BJ (cell line): ENCODE measurements around the gene FLAD1. TPM values are rescaled to one million over a fixed set of nuclear protein-coding genes. Genes with fewer than 3 reads are reported as not detected.
A peak's percentile ranks its signal among the peaks of the same experiment; 100 is the strongest.

Source experiments
- CTCF ChIA-PET: fragments of 350-600 bp; formaldehyde crosslinking; extraction: SDS; loops from one replicate; lab custom pipeline; 2021; ENCODE audit warnings: antibody characterized with exemption, inconsistent platforms; lab: Yijun Ruan, JAX
- POLR2A ChIA-PET: fragments of 300-600 bp; sonication (Branson Sonifier 250); formaldehyde crosslinking; extraction: SDS; loops from one replicate; lab custom pipeline; 2021; ENCODE audit warnings: antibody characterized with exemption; lab: Charles Lee
- DNase-seq: peaks from one replicate; pipeline ENCODE4 v3.0.0-alpha.2; 2011; ENCODE audit warnings: low read depth
- H3K27me3 ChIP-seq: 2 replicates; pipeline ENCODE4 v1.6.0; 2011; ENCODE audit warnings: low read length; ENCODE audit not compliant: control insufficient read depth, insufficient read depth
- H3K36me3 ChIP-seq: 2 replicates; pipeline ENCODE4 v1.5.1; 2011; ENCODE audit warnings: low read length; ENCODE audit not compliant: control insufficient read depth, insufficient read depth
- H3K4me3 ChIP-seq: 2 replicates; pipeline ENCODE4 v1.5.1; 2011; ENCODE audit warnings: low read depth, mild to moderate bottlenecking, control low read depth, low read length
- polyA plus RNA-seq: library from polyadenylated mRNA; depleted of rRNA; stranded (reverse); fragments of >200 nt; gene quantifications from 2 replicates; pipeline ENCODE4 v1.2.3, GENCODE V29; 2011
- TF ChIP-seq, protein P1 (sequence below): IDR thresholded peaks from 2 replicates; pipeline ENCODE4 v1.5.1; 2011; ENCODE audit warnings: low read depth, mild to moderate bottlenecking, control low read depth, inconsistent platforms, low read length, moderate library complexity; ENCODE audit not compliant: insufficient read depth

FLAD1 gene
- polyA plus RNA-seq, 1 experiment: 40.5 TPM

DNA sequence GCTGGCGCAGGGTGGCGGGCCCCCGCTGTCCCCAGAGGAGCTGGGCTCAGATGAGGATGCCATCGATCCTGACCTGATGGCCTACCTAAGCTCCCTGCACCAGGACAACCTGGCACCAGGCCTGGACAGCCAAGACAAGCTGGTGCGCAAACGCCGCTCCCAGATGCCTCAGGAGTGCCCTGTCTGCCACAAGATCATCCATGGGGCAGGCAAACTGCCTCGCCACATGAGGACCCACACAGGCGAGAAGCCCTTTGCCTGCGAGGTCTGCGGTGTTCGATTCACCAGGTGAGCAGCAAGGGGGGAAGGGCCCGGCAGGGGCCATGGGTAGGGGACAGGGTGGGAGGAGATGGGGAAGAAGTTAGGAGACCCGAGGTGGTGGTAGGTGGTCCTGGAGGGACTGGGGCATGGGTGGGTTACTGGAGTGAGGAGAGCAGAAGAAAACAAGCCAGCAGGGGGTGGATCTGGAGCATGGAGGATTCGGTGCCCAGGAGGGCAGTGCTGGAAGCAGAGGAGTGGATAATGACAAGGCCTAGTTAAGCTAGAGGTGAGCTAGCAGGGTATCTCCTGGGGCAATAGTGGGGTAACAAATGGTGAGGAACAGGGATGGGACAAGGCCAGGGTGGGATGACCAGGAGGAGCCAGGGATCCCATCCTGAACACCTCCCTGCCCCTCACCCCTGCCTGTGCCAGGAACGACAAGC is 32.5 kb downstream of the FLAD1 start:
- Histone ChIP-seq H3K36me3 (peaks cover 9% of the 10 kb centered on the region), H3K4me3 (no peak overlapping the region), H3K27me3 (no peaks in the 10 kb centered on the region)
- TF ChIP-seq, protein P1, sequence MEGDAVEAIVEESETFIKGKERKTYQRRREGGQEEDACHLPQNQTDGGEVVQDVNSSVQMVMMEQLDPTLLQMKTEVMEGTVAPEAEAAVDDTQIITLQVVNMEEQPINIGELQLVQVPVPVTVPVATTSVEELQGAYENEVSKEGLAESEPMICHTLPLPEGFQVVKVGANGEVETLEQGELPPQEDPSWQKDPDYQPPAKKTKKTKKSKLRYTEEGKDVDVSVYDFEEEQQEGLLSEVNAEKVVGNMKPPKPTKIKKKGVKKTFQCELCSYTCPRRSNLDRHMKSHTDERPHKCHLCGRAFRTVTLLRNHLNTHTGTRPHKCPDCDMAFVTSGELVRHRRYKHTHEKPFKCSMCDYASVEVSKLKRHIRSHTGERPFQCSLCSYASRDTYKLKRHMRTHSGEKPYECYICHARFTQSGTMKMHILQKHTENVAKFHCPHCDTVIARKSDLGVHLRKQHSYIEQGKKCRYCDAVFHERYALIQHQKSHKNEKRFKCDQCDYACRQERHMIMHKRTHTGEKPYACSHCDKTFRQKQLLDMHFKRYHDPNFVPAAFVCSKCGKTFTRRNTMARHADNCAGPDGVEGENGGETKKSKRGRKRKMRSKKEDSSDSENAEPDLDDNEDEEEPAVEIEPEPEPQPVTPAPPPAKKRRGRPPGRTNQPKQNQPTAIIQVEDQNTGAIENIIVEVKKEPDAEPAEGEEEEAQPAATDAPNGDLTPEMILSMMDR: no peak
- POLR2A ChIA-PET: no interaction called here
- CTCF ChIA-PET: interaction anchor here (1.2 to 10.2 kb wide), 10 partner anchors 8 to 79 kb away, joined by 3 to 95 read pairs (median 6); partner anchors contain the start of genes ADAM15, LENEP, PMVK and SHC1
- no peak for DNase-seq

DNA sequence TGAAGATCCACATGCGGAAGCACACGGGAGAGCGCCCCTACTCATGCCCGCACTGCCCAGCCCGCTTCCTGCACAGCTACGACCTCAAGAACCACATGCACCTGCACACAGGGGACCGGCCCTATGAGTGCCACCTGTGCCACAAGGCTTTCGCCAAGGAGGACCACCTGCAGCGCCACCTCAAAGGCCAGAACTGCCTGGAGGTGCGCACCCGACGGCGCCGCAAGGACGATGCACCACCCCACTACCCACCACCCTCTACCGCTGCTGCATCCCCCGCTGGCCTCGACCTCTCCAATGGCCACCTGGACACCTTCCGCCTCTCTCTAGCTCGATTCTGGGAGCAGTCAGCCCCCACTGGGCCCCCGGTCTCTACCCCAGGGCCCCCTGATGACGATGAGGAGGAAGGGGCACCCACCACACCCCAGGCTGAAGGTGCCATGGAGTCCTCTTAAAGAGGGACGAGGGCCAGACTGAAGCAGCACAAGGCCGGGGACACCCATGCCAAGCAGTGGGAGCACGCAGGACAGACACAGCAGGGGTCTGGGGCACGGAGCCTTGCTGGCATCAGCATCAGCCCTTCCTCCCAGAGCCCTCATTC is 33.2 kb downstream of the FLAD1 start:
- DNase-seq: no peak
- Histone ChIP-seq H3K4me3 (no peak overlapping the region), H3K36me3 (peaks cover 8% of the 10 kb centered on the region), H3K27me3 (no peaks in the 10 kb centered on the region)
- ChIA-PET CTCF (interaction anchor here (1.1 to 10.2 kb wide), 18 partner anchors 9 to 80 kb away, joined by 3 to 95 read pairs (median 8); partner anchors contain the start of genes ADAM15, DCST1, DCST2 and LENEP), POLR2A (no interaction called here)
- TF ChIP-seq, protein P1: no peak

DNA sequence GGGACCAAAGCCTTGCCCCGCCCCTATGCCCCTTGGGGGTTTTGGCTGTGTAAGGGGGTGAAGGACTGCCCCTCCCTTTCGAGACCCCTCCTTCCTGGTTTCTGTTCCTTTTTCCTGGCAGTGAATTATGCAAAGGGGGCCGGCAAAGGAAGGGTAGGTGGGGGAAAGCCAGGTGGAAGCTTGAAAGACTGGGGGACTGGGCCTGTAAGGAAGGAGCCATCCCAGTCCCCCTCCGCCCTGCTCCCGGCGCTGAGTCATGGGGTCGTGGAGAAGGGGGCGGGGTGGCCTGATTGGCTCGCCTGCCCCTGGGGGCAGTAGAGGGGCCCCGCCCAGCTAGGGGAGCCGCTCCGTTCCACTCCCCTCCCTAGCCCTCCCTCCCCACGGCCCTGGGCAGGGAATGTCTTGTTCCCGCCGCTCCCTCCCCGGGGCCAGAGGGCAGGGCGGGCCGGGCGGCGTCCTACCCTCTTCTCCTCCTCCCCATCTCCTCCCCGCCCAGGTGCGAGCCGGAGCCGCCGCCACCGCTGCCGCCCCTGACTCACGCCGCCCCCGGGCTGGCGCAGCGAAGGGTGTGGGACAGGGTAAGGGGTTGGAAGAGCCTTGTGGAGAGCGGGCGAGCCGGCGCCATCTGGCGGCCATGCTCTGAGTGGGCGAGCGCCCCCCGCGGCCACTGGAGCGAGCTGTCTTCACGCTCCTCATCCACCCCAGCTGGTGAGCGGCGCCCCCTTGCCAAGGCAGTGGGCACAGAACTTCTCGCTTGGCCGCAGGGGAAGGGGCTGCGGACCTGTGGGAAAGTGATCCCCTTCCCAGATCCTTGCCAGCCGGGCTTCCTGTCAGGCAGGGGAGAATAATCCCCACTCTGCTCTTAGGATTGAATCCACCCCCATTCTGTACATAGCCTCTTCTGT is 34.1 kb downstream of the FLAD1 start:
- peak overlapping the region; percentile 40 for H3K4me3 ChIP-seq
- CTCF ChIA-PET: interaction anchor here (0.5 to 10.2 kb wide), 36 partner anchors 8 to 458 kb away, joined by 3 to 95 read pairs (median 4); partner anchors contain the start of genes DCST1, DCST2, EFNA3 and FLAD1
- H3K36me3 ChIP-seq: peaks cover 8% of the 10 kb centered on the region; the same call in 1 of the 2 replicates
- TF ChIP-seq, protein P1: peak; percentile 99
- H3K27me3 ChIP-seq: no peaks in the 10 kb centered on the region
- DNase-seq: peak; percentile 55
- POLR2A ChIA-PET: interaction anchor here (0.8 kb wide), 1 partner anchor 53 kb away, joined by 3 read pairs; no protein-coding TSS in a partner anchor

DNA sequence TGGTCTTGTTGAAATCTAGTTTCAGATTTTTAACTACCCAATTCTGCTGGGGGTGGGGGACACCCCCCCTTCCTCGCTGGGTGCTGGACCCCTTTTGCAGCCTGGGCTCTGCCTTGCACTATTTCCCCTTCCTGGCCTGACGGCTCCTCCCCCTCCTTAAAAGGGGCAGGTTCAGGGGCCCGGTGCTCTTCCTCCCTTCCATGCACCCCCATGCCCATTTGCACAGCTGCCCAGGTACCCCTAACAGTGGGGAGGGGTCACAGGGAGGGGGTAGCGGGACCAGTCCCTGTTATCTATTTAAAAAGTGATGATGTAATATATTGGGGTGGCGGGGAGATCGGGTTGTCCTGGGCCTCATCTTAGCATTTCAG is 34.8 kb downstream of the FLAD1 start:
- no peaks in the 10 kb centered on the region for H3K27me3 ChIP-seq
- CTCF ChIA-PET: interaction anchor here (0.6 to 10.2 kb wide), 31 partner anchors 12 to 458 kb away, joined by 3 to 95 read pairs (median 5); partner anchors contain the start of genes DCST1, DCST2, EFNA3 and FLAD1
- DNase-seq: no peak
- H3K36me3 ChIP-seq: peaks cover 8% of the 10 kb centered on the region; the same call in 1 of the 2 replicates
- no peak overlapping the region for H3K4me3 ChIP-seq
- TF ChIP-seq, protein P1: no peak
- POLR2A ChIA-PET: interaction anchor here (0.8 kb wide), 1 partner anchor 53 kb away, joined by 3 read pairs; no protein-coding TSS in a partner anchor
